GM12873 (cell line): ENCODE data around the gene FAM131B.

Experiments used
- CTCF ChIP-seq: IDR thresholded peaks from 2 replicates; pipeline ENCODE4 v1.5.1; 2012; ENCODE audit warnings: low read depth, mild to moderate bottlenecking, moderate library complexity, low read length, control low read depth; ENCODE audit not compliant: insufficient read depth; ENCODE audit errors: missing control alignments

FAM131B gene

GRCh38 chr7:143362131-143363015 is at the start of gene FAM131B:
TSS of gene FAM131B (minus strand) at chr7:143362713. CDS start at chr7:143362603, 110 bp downstream.
- TF ChIP-seq CTCF = no peak

DNA sequence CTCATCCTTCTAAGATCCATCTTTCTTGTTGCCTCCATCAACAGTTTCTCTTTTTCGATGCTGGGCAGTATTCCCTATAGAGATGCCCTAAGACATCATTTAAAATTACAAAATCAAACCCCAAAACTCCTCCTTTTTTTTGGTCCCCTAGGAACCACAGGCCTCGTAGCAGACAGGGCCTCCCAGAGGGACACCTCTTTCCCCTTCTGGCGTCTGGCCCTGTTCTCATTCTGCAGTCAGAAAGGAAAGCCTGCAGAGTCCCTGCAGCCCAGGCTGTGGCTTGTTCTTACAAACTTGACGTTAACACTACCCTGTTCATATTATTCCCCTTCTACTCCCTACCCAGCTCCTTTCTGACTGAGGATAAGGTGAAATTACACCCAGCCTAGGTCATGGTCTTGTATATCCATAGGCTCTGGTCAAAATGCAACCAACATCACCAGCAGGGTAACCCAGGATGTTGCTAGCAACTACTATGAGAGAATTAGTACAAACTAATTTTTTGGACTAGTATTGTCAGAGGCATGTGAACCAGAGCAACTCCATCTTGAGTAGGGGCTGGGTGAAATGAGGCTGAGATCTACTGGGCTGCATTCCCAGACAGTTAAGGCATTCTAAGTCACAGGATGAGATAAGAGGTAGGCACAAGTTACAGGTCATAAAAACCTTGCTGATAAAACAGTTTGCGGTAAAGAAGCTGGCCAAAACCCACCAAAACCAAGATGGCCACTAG is 49.6 kb upstream of the FAM131B start:
- TF ChIP-seq CTCF = no peak

GRCh38 chr7:143410521-143411004 is 48.0 kb upstream of the FAM131B start:
- TF ChIP-seq CTCF = no peak

GRCh38 chr7:143408686-143409561 is 46.4 kb upstream of the FAM131B start, which contains the start of gene EPHA1:
TSS of gene EPHA1 (minus strand) at chr7:143408856. CDS start at chr7:143408805, 51 bp downstream.
- peak; percentile 47 for TF ChIP-seq CTCF

DNA sequence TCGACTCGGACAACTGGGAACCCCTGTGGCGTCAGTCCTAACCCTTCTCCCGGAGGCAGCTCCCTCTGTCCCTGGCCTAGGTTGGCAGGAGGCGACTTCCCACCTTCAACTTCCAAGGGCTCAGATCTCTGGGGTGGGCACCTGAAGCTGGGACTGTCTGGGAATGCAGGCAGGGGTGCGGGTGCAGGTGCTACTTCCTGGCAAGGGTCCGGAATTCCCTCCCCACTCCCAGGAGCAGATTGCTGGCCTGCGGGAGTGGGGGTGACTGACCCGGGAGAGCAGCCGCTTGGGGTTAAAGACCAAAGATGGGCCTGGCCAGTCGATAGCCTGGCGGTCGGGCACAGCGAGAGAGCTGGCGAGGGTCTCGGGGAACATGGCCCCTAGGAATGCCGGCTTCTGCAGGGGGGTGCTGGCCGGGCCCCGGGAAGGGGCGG is 45.8 kb upstream of the FAM131B start:
- TF ChIP-seq CTCF = no peak

- TF ChIP-seq CTCF = no peak
These were observed 45.1 kb upstream of the FAM131B start for GRCh38 chr7:143407287-143408251.
